Measurements from ENCODE around the gene PSMB9. TPM values are rescaled to one million over a fixed set of nuclear protein-coding genes. Genes with fewer than 3 reads are reported as not detected.

Gene PSMB9
- total RNA-seq, 4 donors from 2014 or later = 1.4 to 11.3 (median 6.1) TPM

- intact Hi-C loops (cut with DNase I; ENCODE audit: low total_unique reads) = no loop called here
- ATAC-seq (no peak), DNase-seq (no peak)
- Histone ChIP-seq H3K36me3 (peaks cover 0 to 24% of the 10 kb centered on the region in 2 donors), H3K9me3 (no peaks in the 10 kb centered on the region), H3K27me3 (no peaks in the 10 kb centered on the region), H3K4me1 (peaks cover 3 to 4% of the 10 kb centered on the region in 2 donors), H3K4me3 (no peak overlapping the region), H3K27ac (no peak overlapping the region)
- TF ChIP-seq CTCF (IDR thresholded peaks at IDR 0.05 in 4 of 5, conservative IDR thresholded peaks at IDR 0.05 in 1 of 5) (no peak), POLR2A (IDR thresholded peaks at IDR 0.05) (no peak)
- in situ Hi-C loops (cut with MboI; ENCODE audit: low sequenced_read_pairs in 4 of 4) = loop anchor here in 1 of 4 donors (5.0 kb wide), 1 partner anchor 40 kb away; no protein-coding TSS in a partner anchor
These were observed 21.5 kb upstream of the PSMB9 start for GRCh38 chr6:32832535-32832934.

- Histone ChIP-seq H3K27me3 (no peaks in the 10 kb centered on the region), H3K9me3 (no peaks in the 10 kb centered on the region), H3K4me3 (no peak overlapping the region), H3K27ac (no peak overlapping the region), H3K4me1 (peaks cover 7% of the 10 kb centered on the region in 2 donors), H3K36me3 (peaks cover 0 to 23% of the 10 kb centered on the region in 2 donors)
- ATAC-seq (no peak), DNase-seq (no peak)
- intact Hi-C loops (cut with DNase I; ENCODE audit: low total_unique reads) = no loop called here
- TF ChIP-seq CTCF (IDR thresholded peaks at IDR 0.05 in 4 of 5, conservative IDR thresholded peaks at IDR 0.05 in 1 of 5) (no peak), POLR2A (IDR thresholded peaks at IDR 0.05) (no peak)
- in situ Hi-C loops (cut with MboI; ENCODE audit: low sequenced_read_pairs in 4 of 4) = loop anchor here in 1 of 4 donors (5.0 kb wide), 1 partner anchor 39 kb away; no protein-coding TSS in a partner anchor
These were observed 20.3 kb upstream of the PSMB9 start for GRCh38 chr6:32833664-32834063.

- in situ Hi-C loops (cut with MboI; ENCODE audit: low sequenced_read_pairs in 4 of 4) = no loop called here
- Histone ChIP-seq H3K36me3 (peaks cover 0 to 6% of the 10 kb centered on the region in 2 donors), H3K4me1 (peaks cover 7% of the 10 kb centered on the region in 2 donors), H3K9me3 (no peaks in the 10 kb centered on the region), H3K27me3 (no peaks in the 10 kb centered on the region), H3K4me3 (no peak overlapping the region), H3K27ac (no peak overlapping the region)
- ATAC-seq = no peak
- intact Hi-C loops (cut with DNase I; ENCODE audit: low total_unique reads) = no loop called here
- no peak for TF ChIP-seq POLR2A (IDR thresholded peaks at IDR 0.05)
- TF ChIP-seq CTCF (IDR thresholded peaks at IDR 0.05 in 4 of 5, conservative IDR thresholded peaks at IDR 0.05 in 1 of 5) = no peak
- no peak for DNase-seq
These were observed 18.7 kb upstream of the PSMB9 start for GRCh38 chr6:32835167-32835893.

GRCh38 chr6:32836873-32837272 is 17.1 kb upstream of the PSMB9 start:
- ATAC-seq = no peak
- Histone ChIP-seq H3K4me3 (no peak overlapping the region), H3K36me3 (no peaks in the 10 kb centered on the region), H3K4me1 (peaks cover 7% of the 10 kb centered on the region in 2 donors), H3K27ac (peak overlapping the region in 1 of 4 donors; percentile 90), H3K27me3 (no peaks in the 10 kb centered on the region), H3K9me3 (no peaks in the 10 kb centered on the region)
- TF ChIP-seq POLR2A (IDR thresholded peaks at IDR 0.05) (no peak), CTCF (IDR thresholded peaks at IDR 0.05 in 4 of 5, conservative IDR thresholded peaks at IDR 0.05 in 1 of 5) (no peak)
- in situ Hi-C loops (cut with MboI; ENCODE audit: low sequenced_read_pairs in 4 of 4) = no loop called here
- intact Hi-C loops (cut with DNase I; ENCODE audit: low total_unique reads) = no loop called here
- no peak for DNase-seq
